COR-L47 (cell line): ENCODE data around the gene SLCO3A1.

Source experiments
- DNase-seq: peaks from one replicate; lab custom pipeline; 2025; lab: John Stamatoyannopoulos, UW

SLCO3A1 gene

DNA sequence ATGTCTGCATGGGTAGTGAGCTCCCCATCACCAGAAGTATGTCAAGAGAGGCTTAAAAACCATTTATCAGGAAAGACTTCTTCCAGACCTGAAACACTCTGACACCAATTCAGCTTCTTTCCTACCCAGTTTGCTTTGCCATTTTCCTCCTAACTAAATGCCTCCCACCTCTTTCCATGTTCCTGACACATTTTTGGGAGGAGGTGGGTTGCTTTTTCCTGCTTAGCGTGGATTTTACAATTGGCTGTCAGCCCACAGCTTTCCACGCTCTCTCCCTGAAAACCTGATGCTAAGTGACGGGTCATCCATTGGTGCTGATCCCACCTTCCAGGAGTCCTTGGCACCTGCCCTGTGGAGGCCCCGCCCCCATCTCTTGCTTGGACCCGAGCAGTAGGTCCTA is 275.3 kb downstream of the SLCO3A1 start:
- DNase-seq = no peak

DNA sequence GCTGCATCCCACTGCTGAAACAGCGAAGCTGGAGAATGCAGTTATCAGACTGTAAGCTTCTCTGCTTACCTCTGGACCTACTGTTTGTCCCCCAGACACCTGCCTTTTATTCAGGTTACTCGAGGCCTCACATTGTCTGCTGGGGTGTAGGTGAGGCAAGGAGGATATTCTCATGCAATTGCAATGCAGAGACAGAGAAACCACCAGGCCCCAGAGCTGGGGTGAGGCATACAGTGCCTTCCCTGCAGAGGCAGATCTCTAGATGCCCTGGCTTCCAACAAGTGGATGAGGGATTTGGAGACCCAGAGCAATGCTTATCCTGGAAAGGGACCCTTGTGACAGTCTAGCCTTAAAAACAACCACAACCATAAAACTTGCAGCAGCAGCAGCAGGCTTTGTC is 276.7 kb downstream of the SLCO3A1 start:
- no peak for DNase-seq

DNA sequence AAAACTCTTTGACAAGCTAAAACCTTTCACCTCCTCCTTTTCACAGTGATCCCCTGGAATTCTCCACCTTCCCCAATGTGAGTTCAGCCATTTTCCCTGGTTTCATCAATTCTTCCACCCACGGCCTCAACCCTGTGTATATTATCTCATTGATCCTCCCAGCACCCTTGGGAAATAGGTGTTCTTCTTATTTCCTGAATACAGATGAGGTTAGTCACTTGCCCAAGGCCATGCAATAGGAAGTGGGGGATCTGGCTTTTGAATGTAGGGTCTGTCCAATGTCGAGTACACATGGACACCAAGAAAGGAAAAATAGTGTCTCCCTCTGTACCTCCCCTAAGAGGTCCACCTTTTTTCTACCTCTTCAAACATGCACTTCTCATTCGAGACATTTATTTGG is 277.4 kb downstream of the SLCO3A1 start:
- no peak for DNase-seq

- no peak for DNase-seq
These were observed 279.7 kb downstream of the SLCO3A1 start for GRCh38 chr15:92132982-92133755.

- no peak for DNase-seq
These were observed 287.3 kb downstream of the SLCO3A1 start for GRCh38 chr15:92140796-92141195.

GRCh38 chr15:92141607-92142006 is 288.1 kb downstream of the SLCO3A1 start:
- no peak for DNase-seq

DNA sequence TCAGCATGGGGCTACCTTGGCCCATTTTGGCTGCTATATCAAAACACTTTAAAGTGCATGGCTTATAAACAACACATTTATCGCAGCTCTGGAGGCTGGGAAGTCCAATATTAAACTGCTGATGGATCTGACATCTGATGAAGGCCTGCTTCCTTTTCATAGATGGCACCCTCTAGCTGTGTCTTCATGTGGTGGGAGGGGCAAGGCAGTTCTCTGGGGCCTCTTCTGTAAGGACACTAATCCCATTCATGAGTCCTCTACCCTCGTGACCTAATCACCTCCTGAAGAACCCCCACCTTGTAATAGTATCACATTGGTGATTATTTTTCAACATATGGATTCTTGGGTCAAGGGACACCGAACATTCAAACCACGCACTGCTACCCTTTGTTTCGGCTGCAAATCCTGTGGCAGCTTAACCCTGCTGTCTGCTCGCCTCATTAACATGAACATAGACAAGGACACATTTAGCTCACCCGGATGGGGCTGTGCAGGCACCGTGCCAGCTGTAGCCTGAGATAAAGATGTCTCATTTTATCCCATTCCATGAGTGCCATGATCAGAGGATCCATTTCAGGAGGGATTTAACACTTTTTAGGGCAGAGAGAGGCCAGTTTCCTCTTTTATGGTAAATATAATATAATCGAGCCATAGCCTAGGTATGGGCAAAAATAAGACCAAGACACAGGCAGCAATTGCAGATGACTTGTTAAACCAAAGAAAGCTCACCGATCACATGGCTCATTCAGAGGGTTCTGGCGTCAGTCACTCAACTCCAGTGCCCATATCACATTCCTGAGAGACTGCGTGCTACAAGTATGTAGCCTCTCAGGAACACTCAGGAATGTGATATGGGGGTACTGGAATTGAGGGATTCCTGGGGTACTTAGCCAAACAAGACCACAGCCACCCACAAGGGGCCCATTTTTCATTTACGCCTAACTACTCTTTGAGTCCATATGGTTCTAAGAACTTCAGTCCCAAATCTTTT is 289.0 kb downstream of the SLCO3A1 start:
- DNase-seq = no peak

DNA sequence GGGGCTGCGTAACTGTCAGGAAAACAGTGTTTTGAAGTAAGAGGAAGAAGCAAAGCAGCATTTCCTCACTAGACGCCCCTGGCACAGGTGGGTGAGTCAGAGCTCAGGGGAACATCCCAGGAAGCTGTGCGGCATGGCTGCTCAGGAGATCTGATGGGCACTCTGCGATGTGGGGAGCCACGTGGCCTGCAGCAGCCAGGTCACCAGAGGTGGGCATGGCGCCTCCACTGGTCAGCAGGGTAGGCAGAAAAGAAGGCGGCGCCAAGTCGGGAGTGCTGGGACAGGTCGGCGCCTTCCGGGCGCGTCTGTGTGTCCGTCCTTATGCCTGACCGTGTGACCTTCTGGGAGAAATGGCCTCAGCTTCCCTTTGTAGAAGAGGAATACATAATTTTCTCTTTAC is 290.3 kb downstream of the SLCO3A1 start:
- no peak for DNase-seq

DNA sequence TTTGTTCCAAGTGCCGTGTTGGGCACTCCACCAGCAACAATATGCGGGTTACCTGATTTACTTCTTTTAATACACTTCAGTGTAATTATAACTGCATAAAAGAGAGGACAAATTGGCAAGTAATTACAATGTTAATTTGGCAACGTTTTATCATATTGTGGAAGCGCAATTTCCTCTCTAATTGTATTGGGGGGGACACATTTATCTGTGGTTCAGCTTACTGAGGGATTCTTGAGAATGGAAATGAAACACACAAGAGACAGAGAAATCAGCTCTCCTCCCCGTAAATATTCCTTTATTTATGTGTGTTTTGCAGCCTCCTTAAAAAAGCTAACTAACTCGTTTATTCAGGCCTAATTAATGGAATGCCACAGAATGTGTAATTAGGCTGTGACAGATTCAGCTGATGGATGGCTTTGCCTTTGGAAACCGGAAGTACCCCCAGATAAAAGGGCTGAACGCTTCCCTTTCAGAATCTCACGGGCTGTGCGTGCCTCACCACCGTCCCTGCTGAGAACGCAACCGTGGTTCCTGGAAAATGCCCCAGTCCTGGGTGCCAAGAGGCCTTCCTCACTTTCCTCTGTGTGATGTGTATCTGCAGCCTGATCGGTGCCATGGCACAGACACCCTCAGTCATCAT is 293.1 kb downstream of the SLCO3A1 start:
- peak; percentile 6 for DNase-seq

GRCh38 chr15:92149029-92149428 is 295.5 kb downstream of the SLCO3A1 start:
- no peak for DNase-seq

DNA sequence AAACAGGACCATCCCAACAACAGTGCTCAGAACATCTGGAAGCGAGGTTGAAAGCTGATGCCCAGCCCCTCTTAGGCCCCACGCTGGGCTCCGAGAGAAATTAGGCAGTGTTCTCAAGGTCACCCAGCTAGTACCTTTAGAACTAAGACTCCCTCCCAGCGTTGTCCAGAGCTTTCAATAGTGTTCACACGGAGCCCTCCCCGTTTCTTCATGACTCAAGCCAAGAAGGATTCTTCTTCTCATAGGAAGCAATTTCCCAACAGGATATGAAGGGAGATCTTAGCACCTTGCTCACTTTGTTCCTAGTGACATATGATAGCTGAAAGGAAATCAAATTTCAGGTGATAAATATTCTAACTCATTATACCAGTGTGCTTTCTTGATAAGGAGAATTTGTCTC is 296.0 kb downstream of the SLCO3A1 start:
- no peak for DNase-seq

GRCh38 chr15:92151168-92151567 is 297.7 kb downstream of the SLCO3A1 start:
- DNase-seq = no peak

- DNase-seq = no peak
These were observed 298.2 kb downstream of the SLCO3A1 start for GRCh38 chr15:92151741-92152140.

DNA sequence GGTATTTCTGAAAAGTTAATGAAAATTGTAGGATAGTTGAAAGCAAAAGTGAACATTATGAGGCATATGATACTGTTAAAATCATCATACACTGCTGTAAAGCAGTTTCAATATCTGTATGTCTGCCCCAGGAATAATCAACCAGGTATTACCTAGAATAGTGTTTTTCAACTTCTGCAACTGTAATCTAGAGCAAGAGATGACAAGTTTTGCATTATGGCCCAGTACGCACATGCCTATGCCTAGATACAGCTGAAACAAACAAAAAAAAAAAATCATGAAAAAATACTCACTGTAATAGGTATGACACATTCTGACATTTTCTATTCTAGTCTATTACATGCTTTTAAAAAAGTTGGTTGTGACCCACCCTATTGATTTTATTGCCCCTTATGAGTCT is 299.5 kb downstream of the SLCO3A1 start:
- DNase-seq = no peak

DNA sequence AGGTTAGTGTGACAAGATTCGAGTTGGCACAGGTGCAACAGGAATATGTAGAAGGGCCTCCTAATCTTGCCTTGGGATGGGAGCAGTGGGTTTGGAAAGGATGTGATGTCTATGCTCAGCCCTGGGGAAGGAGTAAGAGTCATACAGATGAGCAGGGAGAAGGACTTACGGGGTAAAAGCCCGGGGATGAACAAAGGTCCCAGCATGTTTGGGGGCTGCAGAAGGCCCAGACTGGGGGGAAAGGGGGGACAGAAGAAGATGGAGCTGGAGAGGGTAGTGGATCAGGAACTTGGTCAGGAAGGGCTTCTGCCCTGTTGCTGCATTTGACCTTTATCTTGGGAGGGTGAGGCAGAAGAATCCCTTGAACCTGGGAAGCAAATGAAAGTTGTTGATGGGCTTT is 300.1 kb downstream of the SLCO3A1 start:
- no peak for DNase-seq

- DNase-seq = no peak
These were observed 302.4 kb downstream of the SLCO3A1 start for GRCh38 chr15:92155934-92156333.

GRCh38 chr15:92157666-92158298 is 304.3 kb downstream of the SLCO3A1 start:
- DNase-seq = no peak

GRCh38 chr15:92158426-92158825 is 304.9 kb downstream of the SLCO3A1 start:
- no peak for DNase-seq

DNA sequence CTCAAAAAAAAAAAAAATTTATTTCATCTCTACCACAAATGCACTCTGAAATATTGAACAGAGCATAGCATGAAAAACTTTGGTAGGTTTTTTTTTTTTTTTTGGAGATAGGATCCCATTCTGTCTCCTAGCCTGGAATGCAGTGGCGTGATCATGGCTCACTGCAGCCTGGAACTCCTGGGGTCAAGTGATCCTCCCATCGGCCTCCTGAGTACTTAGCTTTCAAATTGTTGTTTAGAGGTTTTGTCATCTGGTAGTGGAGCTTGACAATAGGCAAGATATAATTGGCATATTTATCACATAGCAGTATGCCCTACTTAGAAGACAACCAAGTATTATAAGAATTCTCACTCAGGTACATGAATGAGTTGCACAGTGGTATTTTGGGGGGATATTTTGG is 306.0 kb downstream of the SLCO3A1 start:
- no peak for DNase-seq

DNA sequence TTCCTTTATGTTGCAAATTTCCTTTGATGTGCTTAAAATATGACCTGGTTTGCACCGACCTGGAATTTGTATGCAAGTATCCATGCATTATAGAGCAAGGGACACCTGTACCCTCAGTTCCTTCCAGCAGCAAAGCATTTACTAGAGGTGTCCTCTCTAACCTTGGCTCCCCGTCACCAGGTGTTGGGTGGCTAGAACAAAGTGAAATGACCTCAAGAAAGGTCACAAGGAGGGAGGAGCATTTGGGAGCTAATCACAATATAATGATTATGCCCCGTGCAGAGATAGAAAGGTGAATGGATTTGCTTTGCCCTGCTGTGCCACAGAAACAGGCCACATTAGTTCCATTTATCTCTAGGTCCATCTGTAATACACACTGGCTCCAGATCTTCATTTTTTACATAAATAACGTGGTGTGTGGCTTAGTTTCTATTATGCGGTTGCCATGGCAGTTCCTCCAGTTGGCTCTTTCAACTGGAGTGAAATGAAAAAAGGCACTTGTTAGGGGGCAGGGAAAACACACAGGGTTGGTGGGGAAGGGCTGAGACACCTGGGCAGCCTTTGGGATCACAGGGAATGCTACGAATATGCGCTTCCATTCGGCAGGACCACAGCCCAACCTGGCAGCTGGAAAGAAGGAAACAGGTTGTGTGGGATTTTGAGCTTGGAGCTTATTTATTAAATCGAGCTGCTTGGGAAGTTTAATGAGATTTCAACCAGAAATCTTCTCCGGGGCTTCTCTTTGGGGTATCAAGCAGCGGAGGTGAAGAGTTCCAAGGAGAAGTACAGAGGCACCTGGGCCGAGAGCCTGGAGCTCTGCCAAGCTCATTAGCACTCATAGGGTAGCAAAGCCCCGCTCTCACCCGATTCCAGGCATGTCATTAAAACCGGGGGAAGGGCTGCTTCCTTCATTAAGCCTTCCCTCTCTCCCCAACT is 306.7 kb downstream of the SLCO3A1 start:
- peak; percentile 77 for DNase-seq
